Embryonic facial prominence (tissue), 1 donor: Measurements from ENCODE around the gene SLCO4A1.

ENCODE experiments used
- DNase-seq: peaks from one replicate; pipeline ENCODE4 v3.0.0-alpha.2; 2016; ENCODE audit errors: extremely low spot score

The SLCO4A1 gene, protein sequence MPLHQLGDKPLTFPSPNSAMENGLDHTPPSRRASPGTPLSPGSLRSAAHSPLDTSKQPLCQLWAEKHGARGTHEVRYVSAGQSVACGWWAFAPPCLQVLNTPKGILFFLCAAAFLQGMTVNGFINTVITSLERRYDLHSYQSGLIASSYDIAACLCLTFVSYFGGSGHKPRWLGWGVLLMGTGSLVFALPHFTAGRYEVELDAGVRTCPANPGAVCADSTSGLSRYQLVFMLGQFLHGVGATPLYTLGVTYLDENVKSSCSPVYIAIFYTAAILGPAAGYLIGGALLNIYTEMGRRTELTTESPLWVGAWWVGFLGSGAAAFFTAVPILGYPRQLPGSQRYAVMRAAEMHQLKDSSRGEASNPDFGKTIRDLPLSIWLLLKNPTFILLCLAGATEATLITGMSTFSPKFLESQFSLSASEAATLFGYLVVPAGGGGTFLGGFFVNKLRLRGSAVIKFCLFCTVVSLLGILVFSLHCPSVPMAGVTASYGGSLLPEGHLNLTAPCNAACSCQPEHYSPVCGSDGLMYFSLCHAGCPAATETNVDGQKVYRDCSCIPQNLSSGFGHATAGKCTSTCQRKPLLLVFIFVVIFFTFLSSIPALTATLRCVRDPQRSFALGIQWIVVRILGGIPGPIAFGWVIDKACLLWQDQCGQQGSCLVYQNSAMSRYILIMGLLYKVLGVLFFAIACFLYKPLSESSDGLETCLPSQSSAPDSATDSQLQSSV

DNA sequence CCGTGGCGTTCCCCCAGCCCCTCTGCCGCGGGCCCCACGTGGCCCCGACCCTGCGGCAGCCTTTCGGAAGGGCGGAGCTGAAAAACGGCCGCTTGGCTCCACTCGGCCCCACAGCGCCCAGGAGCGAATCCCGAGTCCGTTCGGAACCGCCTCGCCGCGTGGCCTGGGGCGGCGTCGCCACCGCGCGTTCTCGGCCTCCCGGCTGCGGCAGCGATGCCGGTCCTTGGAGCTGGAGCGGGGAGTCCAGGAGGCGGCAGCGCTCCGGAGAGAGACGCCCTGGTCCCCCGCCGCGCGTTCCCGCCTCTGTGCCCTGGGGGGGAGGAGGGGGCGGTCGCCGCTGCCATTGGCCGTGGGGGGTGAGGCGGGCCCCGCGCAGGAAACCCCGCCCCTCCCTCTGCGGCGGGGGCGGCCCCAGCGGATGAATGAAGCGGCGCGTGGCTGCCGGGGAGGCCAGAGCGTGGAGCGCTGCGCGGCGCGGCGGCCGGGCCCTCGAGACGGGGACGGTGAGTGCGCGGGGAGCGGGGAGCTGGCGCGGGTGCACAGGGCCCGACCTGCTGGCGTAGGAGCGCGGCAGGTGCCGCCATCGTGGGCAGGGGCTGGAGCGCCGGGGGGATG is at the start of gene SLCO4A1:
Gene SLCO4A1, plus strand, starts transcription at position 453 of the 615 bp plus-strand sequence. CDS start 13,952 bp downstream, outside the sequence.
- DNase-seq: no peak

DNA sequence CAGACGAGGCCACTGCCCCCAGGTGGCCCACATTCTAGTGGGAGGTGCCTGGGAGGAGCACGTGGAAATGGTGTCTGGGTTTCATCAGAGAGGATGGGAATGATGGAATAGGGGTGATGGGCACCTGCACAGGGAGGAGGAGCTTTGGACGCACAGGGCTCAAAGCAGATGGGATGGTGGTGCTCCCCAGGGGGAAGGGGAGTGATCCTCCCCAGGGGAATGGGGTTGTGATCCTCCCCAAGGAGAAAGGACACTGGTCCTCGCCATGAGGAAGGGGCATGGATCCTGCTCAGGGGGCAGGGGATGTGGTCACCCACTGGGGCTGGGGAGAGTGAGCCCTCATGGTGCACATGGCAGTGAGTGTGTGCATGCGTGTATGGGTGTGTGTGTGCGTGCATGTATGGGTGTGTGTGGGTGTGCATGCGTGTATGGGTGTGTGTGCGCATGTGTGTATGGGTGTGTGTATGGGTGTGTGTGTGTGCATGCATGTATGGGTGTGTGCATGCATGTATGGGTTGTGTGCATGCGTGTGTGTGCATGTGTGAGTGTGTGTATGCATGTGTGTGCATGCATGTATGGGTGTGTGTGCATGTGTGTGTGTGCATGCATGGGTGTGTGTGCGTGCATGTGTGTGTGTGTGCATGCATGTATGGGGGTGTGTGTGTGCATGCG is 49.7 kb upstream of the SLCO4A1 start:
- no peak for DNase-seq

DNA sequence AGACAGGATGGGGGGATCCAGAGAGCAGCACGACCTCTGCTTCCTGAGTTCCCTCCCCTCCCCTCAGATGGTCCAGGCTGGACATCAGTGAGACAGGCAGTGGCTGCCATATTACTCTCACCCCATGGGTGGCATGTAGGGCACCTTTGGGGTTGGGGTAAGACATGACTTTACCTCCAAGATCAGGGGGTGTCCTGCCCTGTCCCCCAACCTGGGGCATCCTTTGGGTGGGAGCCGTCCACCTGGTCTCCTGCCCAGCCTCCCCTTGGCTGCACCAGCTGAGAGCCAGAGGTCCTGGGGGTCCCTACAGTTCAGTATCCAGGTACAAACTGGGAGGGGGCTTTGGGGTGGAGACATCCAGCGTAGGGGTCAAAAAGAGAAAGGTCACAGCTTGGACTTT is 48.7 kb upstream of the SLCO4A1 start:
- no peak for DNase-seq

DNA sequence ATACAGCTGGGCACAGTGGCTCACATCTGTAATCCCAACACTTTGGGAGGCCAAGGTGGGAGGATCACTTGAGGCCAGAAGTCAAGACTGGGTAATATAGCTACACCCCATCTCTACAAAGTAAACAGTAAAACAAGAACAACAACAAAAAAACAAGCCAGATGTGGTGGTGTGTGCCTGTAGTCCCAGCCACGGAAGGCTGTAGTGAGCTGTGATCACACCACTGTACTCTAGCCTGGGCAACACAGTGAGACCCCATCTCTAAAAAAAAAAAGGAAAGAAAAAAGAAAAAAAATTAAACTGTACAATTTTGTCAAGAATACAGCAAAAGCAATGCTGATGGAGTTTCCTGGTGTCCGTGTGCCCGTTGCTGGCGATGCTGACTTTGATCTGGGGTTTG is 47.2 kb upstream of the SLCO4A1 start:
- DNase-seq: no peak

DNA sequence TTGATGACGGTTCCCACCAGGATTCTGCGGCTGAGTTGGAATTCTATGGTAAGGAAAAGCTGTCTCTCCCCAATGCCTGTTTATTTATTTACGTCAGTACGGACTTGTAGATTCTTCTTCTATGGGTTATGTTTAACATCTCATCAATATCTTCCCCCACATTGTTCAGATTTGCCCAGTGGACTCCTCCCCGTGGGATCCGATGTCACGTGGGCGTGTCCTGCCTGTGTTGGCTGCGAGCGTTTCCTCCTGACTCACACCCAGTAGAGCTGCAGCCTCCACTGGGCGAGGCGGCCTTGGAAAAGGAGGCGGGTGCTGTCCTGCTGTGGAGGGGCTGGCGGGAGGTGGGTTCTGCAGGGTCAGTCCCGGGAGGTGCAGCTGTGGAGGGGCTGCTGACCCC is 46.8 kb upstream of the SLCO4A1 start:
- no peak for DNase-seq

DNA sequence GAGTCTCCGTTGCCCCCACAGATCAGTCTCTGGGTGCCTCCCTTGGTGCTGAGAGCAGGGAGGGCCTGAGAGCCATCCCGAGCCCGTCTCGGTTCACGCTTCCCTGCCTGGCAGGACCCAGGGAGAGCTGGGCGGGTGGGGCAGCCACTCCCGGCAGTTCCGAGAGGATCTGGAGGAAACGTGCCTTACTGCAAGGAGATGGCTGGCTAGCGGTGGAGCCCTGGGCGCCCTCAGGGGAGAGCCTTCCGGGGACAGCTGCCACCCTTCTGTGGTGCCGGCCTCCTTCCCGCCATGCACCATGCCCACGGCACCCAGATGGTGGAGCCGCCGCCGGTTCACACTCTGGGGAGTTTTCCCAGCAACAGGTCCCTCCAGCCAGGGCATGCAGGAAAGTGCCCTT is 45.8 kb upstream of the SLCO4A1 start:
- DNase-seq: no peak

DNA sequence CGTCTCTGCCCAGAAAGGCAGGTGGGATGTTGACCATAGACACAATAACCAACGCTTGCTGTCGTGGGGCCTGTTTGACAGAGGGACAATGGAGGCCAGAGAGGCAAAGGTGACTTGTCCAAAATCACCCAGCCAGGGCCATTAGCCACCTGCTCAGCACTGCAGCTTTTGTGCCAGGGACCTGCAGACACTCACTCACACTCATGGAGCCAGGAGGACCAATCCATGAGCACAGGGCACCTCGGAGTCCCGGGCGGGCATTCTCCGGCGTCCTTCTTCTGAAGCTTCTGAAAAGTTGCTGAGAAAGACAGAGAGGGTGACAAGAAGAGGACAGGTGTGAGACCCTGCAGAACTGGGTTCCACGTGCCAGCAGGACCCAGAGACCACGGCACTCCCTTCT is 45.4 kb upstream of the SLCO4A1 start:
- no peak for DNase-seq

DNA sequence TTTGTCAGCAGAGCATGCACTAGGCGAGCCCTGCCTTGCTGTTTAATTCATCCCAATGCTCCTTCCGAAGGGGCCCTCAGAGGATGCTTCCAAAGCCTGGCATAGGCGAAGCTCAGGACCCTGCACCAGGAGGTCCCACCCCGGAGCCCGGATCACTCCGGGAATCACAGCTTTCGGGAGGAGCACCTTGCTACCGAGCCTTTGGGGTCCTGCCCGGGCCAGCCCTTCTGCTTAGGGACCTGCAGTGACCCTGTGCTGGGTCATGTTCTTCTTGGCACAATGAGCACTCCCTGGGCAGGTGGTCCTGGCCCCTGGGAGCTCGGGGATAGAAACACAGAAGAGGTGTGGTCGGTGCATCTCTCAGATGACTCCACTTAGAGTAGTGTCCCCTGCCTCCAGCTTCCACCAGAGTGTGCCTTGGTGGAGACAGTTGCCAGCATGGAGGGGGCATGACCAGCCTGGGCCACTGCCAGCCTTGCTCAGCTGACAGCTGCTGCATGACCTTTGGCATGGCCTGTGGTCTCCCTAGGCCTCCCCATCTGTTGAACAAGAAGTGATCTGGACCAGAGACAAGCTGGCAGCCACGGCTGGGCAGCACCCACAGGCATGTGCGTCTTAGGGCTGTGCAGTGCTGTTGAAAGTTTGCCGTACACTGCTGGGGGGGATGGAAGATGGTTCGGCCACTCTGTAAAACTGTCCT is 44.7 kb upstream of the SLCO4A1 start:
- no peak for DNase-seq

DNA sequence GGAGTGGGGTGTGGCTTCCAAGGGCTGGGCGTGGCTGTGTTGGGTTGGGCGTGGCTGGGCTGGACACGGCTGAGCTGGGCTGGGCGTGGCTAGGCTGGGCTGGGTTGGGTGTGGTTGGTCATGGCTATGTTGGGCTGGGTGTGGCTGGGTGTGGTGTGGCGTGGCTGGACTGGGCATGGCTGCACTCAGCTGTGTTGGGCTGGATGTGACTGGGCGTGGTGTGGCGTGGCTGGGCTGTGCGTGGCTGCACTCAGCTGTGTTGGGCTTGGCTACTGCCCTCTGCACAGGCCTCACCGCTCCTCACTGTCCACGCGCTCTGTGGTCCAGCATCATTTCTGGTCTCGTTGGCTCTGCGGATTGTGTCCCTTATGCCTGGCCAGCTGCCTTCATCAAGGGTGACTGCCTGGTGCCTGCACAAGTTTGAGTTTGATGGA is 43.5 kb upstream of the SLCO4A1 start:
- DNase-seq: no peak

DNA sequence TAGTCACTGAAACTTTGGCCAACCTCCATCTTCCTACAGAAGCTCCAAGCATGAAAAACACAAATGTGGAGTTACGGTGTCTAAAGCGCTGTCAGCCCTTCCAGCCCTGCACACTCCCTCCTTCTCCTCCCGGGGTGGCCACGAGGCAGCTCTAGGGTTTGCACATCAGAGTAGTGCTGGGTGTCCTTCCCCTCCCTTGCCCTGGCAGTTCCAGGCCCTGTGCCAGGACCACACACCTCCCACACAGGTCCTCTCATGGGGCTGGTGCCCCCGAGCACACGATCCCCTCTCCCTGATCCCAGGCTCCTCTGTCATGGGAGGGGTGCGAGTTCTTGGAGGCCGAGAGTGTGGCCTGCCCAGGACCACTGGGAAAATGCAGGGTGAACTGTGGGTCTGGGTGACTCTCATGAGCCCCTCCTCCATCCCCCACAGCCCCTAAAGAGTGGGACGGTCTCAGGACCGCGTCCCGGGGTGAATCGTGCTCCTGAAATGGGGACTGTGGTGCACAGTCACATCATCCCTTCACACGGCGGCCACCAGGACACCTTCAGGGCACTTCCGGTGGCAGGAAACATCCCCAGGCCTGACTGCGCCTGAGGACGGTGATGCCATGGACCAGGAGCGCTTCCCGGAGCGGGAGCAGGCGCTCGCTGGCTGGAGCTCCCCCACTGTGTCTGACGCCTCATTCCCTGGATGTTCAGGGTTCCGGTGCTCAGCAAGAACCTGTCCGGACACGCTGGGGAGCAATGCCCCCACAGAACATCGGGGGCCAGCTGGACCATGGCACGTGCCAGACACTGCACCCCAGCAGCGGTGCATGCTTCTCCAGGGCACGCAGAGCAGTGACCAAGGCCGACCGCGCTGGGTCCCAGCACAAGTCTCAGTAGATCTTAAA is 42.8 kb upstream of the SLCO4A1 start:
- DNase-seq: no peak

DNA sequence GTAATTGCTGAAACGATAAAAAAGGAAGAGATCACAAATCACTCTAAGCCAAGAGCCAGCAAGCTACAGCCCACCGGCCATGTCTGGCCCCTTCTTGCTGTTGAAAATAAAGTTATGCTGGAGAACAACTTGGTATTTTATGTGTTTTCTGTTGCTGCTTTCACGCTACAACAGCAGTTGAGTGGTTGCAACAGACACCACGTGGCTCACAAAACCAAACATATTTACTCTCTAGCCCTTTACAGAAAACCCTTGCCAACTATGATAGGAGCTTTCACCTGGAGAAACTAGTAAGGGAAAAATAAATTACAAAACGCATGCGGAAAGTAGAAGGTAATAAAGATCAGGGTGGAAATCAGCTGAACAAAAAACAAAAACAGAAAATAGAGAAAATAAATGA is 41.1 kb upstream of the SLCO4A1 start:
- no peak for DNase-seq

DNA sequence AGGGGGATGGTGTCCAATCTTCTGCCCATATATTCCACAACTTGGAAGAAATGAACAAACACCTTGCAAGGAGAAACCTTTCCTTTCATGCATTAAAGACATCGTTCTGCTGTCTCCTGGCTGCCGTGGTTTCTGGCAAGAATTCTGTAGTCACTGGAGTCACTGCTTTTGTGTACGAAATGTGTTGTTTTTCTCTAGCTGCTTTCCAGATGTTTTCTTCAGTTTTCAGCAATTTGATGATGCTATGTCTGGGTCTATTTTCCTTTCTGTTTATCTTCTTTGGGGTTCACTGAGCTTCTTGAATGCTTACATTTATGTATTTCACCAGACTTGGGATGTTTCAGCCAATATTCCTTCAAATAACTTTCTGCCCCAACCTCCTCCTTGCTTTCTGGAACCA is 40.6 kb upstream of the SLCO4A1 start:
- no peak for DNase-seq

DNA sequence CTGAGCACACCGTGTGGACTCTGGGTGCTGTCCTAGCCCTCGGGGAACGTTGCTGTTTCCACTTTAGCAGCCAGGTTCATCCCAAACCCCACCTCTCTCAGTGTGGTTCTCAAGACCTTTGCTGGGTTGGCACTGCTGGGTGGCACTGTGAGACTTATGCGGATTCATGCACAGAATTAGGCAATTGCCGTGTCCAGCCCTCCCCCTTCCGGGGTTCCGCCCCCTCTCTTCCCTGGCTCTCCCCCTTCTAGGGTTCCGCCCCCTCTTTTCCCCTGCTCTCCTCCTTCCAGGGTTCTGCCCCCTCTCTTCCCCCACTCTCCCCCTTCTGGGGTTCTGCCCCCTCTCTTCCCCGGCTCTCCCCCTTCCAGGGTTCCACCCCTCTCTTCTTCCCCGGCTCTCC is 39.8 kb upstream of the SLCO4A1 start:
- no peak for DNase-seq

DNA sequence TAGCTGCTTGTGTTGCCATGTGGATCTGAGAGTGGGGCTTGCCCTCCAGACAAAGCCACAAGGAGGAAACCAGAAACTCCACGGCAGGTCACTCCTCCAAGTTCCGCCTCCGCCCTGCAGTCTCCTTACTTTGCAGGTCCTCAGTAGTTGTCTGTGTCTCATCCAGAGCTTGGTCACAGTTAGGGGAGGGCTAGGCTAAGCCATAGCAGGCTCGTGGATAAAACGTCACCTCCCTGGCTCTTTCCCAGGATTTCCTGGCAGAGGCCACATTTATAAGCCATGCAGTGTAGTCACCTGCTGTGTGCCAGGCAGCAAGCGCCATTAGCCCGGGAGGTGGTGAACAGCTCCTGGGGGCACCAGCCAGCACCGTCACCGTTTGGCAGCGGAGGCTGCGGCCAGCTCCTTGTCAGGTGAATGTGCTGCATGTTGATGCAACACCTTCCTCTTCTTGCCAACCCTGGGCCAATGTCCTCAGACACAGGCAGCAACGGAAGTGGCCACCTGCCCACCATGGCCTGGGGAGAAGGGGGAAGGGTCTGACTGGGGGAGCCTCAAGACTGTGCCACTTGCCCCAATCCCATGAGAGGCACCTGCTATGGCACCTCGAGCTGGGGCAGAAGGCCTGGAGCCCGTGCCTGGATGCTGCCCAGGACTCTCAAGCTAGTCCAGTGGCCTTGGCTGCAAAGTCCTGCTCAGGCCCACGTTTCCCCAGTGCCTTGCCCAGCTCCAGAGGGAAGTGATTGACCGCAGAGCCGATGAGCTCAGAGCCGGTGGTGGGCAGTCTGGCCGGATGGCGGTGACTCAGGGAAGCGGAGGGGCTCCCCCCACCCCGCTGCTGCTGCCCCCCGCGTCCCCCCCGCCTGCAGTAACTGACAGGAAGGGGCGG is 39.0 kb upstream of the SLCO4A1 start:
- no peak for DNase-seq

DNA sequence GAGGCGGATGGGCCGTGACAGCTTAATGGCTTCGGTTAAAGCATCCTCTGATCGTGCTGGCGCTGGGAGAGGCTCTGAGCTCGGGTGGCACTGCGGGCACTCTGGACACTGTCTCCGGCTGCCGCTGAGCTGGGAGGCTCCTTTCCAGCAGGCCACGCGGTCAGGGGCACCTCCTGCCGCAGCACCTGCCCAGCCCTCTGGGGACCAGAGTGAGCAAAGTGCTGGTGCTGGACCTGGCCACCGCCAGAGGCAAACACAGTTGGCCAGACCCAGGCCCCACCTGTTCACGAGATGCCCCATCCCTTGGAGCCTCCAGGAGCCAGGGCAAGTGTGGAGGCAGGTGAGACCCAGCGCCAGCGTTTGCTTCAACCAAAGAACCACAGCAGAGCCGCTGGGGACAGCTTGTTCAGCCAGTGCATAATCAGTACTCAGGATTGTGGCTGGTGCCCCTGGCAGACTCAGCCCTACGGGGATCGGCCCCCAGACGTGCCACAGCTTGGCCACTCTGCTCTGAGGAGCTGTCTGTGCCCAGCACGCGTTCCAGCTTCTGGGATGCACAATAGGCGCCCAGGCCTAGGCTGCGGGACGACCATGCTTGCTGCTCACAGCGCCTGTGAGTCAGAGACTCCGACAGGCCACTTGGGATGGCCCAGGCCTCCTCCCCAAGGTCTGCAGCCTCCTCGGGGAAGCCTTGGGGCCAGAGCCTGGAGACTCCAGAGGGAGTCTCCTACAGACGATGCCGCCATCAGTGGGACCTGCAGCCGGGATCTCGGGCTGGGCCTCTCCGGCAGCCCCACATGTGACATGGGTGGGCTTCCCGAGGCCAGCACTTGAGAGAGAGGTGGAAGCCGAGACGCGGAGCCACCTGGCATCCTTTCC is 38.2 kb upstream of the SLCO4A1 start:
- DNase-seq: no peak

DNA sequence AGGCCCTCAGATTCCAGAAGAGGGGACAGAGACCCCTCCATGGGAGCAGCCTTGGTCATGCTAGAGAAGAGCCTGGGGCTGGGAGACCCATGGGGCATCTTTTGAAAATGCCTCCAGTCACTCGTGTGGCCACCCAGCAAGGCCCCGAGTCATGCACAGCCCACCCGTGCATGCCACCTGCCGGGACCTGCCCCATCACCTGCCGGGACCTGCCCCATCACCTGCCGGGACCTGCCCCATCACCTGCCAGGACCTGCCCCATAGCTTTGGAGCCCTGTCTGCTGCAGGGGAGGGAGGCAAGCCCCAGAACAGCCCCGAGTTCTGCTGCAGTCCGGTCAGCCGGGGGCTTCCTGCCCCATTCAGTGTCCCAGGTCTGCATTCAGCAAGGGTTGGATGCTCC is 37.5 kb upstream of the SLCO4A1 start:
- no peak for DNase-seq

DNA sequence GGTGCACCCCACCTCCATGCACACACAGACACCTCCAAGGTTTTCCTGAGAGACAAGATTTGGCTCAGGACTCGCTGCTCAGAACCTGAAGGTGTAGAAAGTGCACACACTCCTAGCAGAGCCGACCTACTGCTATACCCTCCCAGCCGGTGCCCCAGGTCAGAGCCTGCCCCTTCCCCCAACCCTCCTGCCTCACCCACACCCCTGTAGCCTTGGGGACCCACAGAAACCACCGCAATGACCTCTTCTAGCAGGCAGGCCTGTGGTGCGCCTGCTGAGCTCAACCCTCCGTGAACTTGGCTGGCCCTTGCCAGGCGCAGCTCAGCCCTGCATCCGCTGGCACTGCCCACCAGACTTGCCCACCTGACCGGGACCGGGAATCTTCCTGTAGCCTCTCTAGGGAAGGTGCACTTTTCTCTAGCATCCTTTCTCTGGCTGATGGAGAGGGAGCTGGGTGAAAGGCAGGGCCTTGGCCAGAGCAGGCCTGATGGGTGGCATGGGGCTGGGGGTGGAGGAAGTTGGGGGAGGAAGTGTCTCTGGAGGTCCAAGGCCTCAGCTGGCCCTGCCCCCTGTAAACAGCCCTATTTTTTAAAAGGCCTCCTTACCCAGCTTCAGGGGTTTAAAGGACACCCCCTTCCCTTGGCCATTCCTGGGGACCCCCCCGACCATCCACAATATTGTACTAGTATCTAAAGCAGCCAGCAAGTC is 36.9 kb upstream of the SLCO4A1 start:
- DNase-seq: no peak

DNA sequence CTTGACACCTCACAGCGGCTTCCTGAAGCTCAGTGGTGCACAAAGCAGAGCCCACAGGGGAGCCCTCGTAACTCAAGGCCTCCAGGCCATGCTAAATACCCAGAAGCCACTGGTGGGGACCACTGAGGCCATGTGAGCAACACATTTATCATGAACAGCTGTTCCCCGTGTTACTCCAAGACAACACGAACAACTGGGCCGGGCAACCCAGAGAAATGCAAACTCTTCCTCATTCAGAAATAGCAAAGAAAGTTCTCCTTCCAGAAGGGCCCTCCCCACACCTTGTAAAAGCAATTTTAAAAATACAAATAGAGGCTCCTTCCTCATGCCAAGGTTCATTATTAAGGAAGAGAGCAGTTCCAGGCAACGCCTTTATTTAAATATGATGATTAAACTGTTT is 36.3 kb upstream of the SLCO4A1 start:
- no peak for DNase-seq
